H1 (cell line): ENCODE results near the gene EIF2AK2. TPM values are rescaled to one million over a fixed set of nuclear protein-coding genes. Genes with fewer than 3 reads are reported as not detected.

Experiments used
- CTCF ChIA-PET: fragments of 300-600 bp; sonication (Branson Sonifier 250); formaldehyde crosslinking; loops from one replicate; lab custom pipeline; 2021; ENCODE audit not compliant: partially characterized antibody; lab: Charles Lee
- POLR2A ChIA-PET: fragments of 300-600 bp; sonication (Branson Sonifier 250); formaldehyde crosslinking; loops from one replicate; lab custom pipeline; 2021; ENCODE audit warnings: inconsistent platforms; ENCODE audit not compliant: partially characterized antibody; lab: Charles Lee
- DNase-seq, 2 experiments: peaks; one replicate each; pipeline versions ENCODE4 v3.0.0 to v3.0.0-alpha.2; 2010 to 2022; ENCODE audit warnings: low spot score in 2 of 2, low read depth in 1 of 2, mixed read lengths in 1 of 2
- FAIRE-seq: peaks from 2 replicates; lab custom pipeline; 2011; peaks lifted over from hg19 to GRCh38; lab: Jason Lieb, UNC
- H2AFZ ChIP-seq: 2 replicates; pipeline ENCODE4 v1.8.1; 2012; ENCODE audit warnings: low read length, inconsistent platforms
- H2AK5ac ChIP-seq: 2 replicates; pipeline ENCODE4 v1.6.1; 2013; ENCODE audit warnings: low read depth, low read length
- H2BK120ac ChIP-seq: replicated peaks from 2 replicates; pipeline ENCODE3; 2013; ENCODE audit warnings: low read depth, low read length, inconsistent platforms
- H2BK12ac ChIP-seq: 2 replicates; pipeline ENCODE4 v1.6.1; 2013; ENCODE audit warnings: low read depth, low read length
- H2BK15ac ChIP-seq: 2 replicates; pipeline ENCODE4 v1.6.1; 2013; ENCODE audit warnings: low read length
- H2BK20ac ChIP-seq: 2 replicates; pipeline ENCODE4 v1.6.1; 2013; ENCODE audit warnings: low read length
- H2BK5ac ChIP-seq: 2 replicates; pipeline ENCODE4 v1.6.1; 2013; ENCODE audit warnings: low read depth, low read length
- H3K14ac ChIP-seq: 2 replicates; pipeline ENCODE4 v1.6.1; 2013; ENCODE audit warnings: inconsistent platforms; ENCODE audit not compliant: insufficient read length
- H3K18ac ChIP-seq: 2 replicates; pipeline ENCODE4 v1.6.1; 2013; ENCODE audit warnings: low read length; ENCODE audit errors: extremely low read depth
- H3K23ac ChIP-seq: 2 replicates; pipeline ENCODE4 v1.6.1; 2013; ENCODE audit warnings: inconsistent platforms; ENCODE audit not compliant: insufficient read length
- H3K23me2 ChIP-seq: 2 replicates; pipeline ENCODE4 v1.6.1; 2013; ENCODE audit warnings: low read depth, low read length
- H3K27ac ChIP-seq: 2 replicates; pipeline ENCODE4 v1.6.1; 2011; ENCODE audit warnings: low read depth, low read length, inconsistent platforms
- H3K27me3 ChIP-seq, 4 experiments: replicated peaks in 1 of 4; 1 replicate in 1 of 4; 2 replicates in 3 of 4; pipeline versions ENCODE4 v1.6.1 to v1.8.1; 2011 to 2013; ENCODE audit warnings: low read length in 3 of 4, mild to moderate bottlenecking in 3 of 4, inconsistent platforms in 2 of 4, mixed read lengths in 2 of 4, moderate library complexity in 1 of 4; ENCODE audit not compliant: control insufficient read depth in 3 of 4, insufficient read depth in 3 of 4; ENCODE audit errors: extremely low read depth in 1 of 4
- H3K36me3 ChIP-seq, 4 experiments: 2 replicates each; pipeline versions ENCODE4 v1.6.1 to v1.8.1; 2011 to 2013; ENCODE audit warnings: mild to moderate bottlenecking in 4 of 4, low read length in 3 of 4, moderate library complexity in 2 of 4, control low read depth in 1 of 4, inconsistent platforms in 1 of 4; ENCODE audit not compliant: insufficient read depth in 4 of 4, control insufficient read depth in 2 of 4
- H3K4ac ChIP-seq: replicated peaks from 2 replicates; pipeline ENCODE3; 2013; ENCODE audit warnings: low read length, low read depth, mixed read lengths, inconsistent platforms; ENCODE audit not compliant: insufficient read length
- H3K4me1 ChIP-seq, 4 experiments: replicated peaks in 1 of 4; 1 replicate in 1 of 4; 2 replicates in 3 of 4; pipeline versions ENCODE4 v1.6.1 to v1.8.1; 2011 to 2013; ENCODE audit warnings: low read length in 3 of 4, inconsistent platforms in 2 of 4, mixed read lengths in 1 of 4; ENCODE audit not compliant: insufficient read depth in 4 of 4, control insufficient read depth in 3 of 4
- H3K4me2 ChIP-seq, 2 experiments: 2 replicates each; pipeline versions ENCODE4 v1.6.1 to v1.8.1; 2011 to 2013; ENCODE audit warnings: low read depth in 2 of 2, low read length in 2 of 2, control low read depth in 1 of 2, inconsistent platforms in 1 of 2, mild to moderate bottlenecking in 1 of 2; ENCODE audit not compliant: insufficient read depth in 1 of 2
- H3K4me3 ChIP-seq, 4 experiments: fragments of 200-600, 300-600 bp in 1 of 4; sonication (generic), shearing (Covaris generic), sonication (Bioruptor Twin) in 1 of 4; 2 replicates each; pipeline versions ENCODE4 v1.5.1 to v1.8.1; 2011 to 2016; ENCODE audit warnings: low read length in 4 of 4, low read depth in 3 of 4, control low read depth in 2 of 4, inconsistent platforms in 2 of 4, mild to moderate bottlenecking in 2 of 4, mixed read lengths in 1 of 4, moderate library complexity in 1 of 4; ENCODE audit not compliant: insufficient read depth in 2 of 4; ENCODE audit errors: extremely low read depth in 1 of 4
- H3K56ac ChIP-seq: replicated peaks from 2 replicates; pipeline ENCODE3; 2013; ENCODE audit warnings: low read depth, mild to moderate bottlenecking, mixed read lengths, low read length, inconsistent platforms; ENCODE audit not compliant: insufficient read length
- H3K79me1 ChIP-seq: 2 replicates; pipeline ENCODE4 v1.6.1; 2013; ENCODE audit warnings: low read depth, low read length, control low read depth
- H3K79me2 ChIP-seq, 2 experiments: 2 replicates each; pipeline versions ENCODE4 v1.6.1 to v1.8.1; 2012 to 2013; ENCODE audit warnings: low read length in 2 of 2, mild to moderate bottlenecking in 2 of 2, inconsistent platforms in 1 of 2; ENCODE audit not compliant: insufficient read depth in 2 of 2, control insufficient read depth in 1 of 2
- H3K9ac ChIP-seq, 4 experiments: replicated peaks in 1 of 4; 1 replicate in 1 of 4; 2 replicates in 3 of 4; pipeline versions ENCODE4 v1.6.1 to v1.8.1; 2011 to 2013; ENCODE audit warnings: low read depth in 3 of 4, low read length in 3 of 4, control low read depth in 2 of 4, mild to moderate bottlenecking in 2 of 4, moderate library complexity in 2 of 4, inconsistent platforms in 1 of 4; ENCODE audit errors: extremely low read depth in 1 of 4
- H3K9me3 ChIP-seq, 2 experiments: 2 replicates each; pipeline versions ENCODE4 v1.6.1 to v1.8.1; 2012 to 2013; ENCODE audit warnings: mild to moderate bottlenecking in 2 of 2, moderate library complexity in 2 of 2, control low read depth in 1 of 2, inconsistent platforms in 1 of 2, low read depth in 1 of 2, low read length in 1 of 2, mixed read lengths in 1 of 2; ENCODE audit not compliant: insufficient read depth in 2 of 2
- H4K20me1 ChIP-seq, 2 experiments: replicated peaks in 1 of 2; 2 replicates each; pipeline versions ENCODE3 to v1.8.1; 2011 to 2013; ENCODE audit warnings: inconsistent platforms in 2 of 2, low read length in 2 of 2, mild to moderate bottlenecking in 1 of 2; ENCODE audit not compliant: insufficient read depth in 2 of 2, control insufficient read depth in 1 of 2
- H4K5ac ChIP-seq: 2 replicates; pipeline ENCODE4 v1.6.1; 2013; ENCODE audit warnings: low read length, low read depth, mixed read lengths, inconsistent platforms; ENCODE audit not compliant: insufficient read length
- H4K8ac ChIP-seq: 2 replicates; pipeline ENCODE4 v1.8.0; 2013; ENCODE audit warnings: mild to moderate bottlenecking, moderate library complexity, low read length, inconsistent platforms; ENCODE audit not compliant: insufficient read depth; ENCODE audit errors: extremely low read depth
- H4K91ac ChIP-seq: replicated peaks from 2 replicates; pipeline ENCODE3; 2013; ENCODE audit warnings: low read length, mixed read lengths, inconsistent platforms; ENCODE audit not compliant: insufficient read length
- BACH1 ChIP-seq: IDR thresholded peaks from 2 replicates; pipeline ENCODE4 v1.6.1; 2012; ENCODE audit warnings: low read length, improper control_type of control experiment
- BCL11A ChIP-seq, 2 experiments: IDR thresholded peaks; one replicate each; pipeline ENCODE4 v1.6.1; 2011; ENCODE audit warnings: low read depth in 2 of 2, low read length in 2 of 2, mild to moderate bottlenecking in 2 of 2
- CHD2 ChIP-seq: IDR thresholded peaks from 2 replicates; pipeline ENCODE4 v1.6.1; 2012; ENCODE audit warnings: low read length, improper control_type of control experiment
- EZH2 ChIP-seq: fragments of 200-600 bp; sonication (generic); IDR thresholded peaks from 2 replicates; pipeline ENCODE4 v1.7.1; 2012; ENCODE audit warnings: low read depth, mild to moderate bottlenecking, moderate library complexity, low read length, inconsistent platforms; ENCODE audit not compliant: severe bottlenecking
- GABPA ChIP-seq: IDR thresholded peaks from 2 replicates; pipeline ENCODE4 v1.6.1; 2011; ENCODE audit warnings: mild to moderate bottlenecking, low read length, moderate library complexity, borderline replicate concordance; ENCODE audit not compliant: insufficient read depth
- HDAC6 ChIP-seq: IDR thresholded peaks from one replicate; pipeline ENCODE4 v1.7.1; 2012; ENCODE audit warnings: low read depth, mild to moderate bottlenecking, inconsistent platforms, low read length, moderate library complexity
- KDM5A ChIP-seq: fragments of 200-600 bp; IDR thresholded peaks from 2 replicates; pipeline ENCODE4 v1.7.1; 2012; ENCODE audit warnings: mild to moderate bottlenecking, low read length, inconsistent platforms, mixed read lengths
- NANOG ChIP-seq: IDR thresholded peaks from 2 replicates; pipeline ENCODE4 v1.6.1; 2011; ENCODE audit warnings: low read length, low read depth, mild to moderate bottlenecking, inconsistent platforms; ENCODE audit not compliant: insufficient read depth, poor library complexity, severe bottlenecking
- POLR2A ChIP-seq, 2 experiments: IDR thresholded peaks; 1 replicate in 1 of 2; 2 replicates in 1 of 2; pipeline ENCODE4 v1.6.1; 2011; ENCODE audit warnings: low read depth in 2 of 2, low read length in 2 of 2, mild to moderate bottlenecking in 2 of 2; ENCODE audit errors: control extremely low read depth in 1 of 2
- POLR2AphosphoS5 ChIP-seq: IDR thresholded peaks from 2 replicates; pipeline ENCODE4 v1.6.1; 2011; ENCODE audit warnings: low read depth, low read length
- POU5F1 ChIP-seq: IDR thresholded peaks from 2 replicates; pipeline ENCODE4 v1.6.1; 2011; ENCODE audit warnings: low read depth, mild to moderate bottlenecking, low read length, moderate library complexity
- SP2 ChIP-seq: IDR thresholded peaks from 2 replicates; pipeline ENCODE4 v1.6.1; 2012; ENCODE audit warnings: mild to moderate bottlenecking, low read length, inconsistent platforms
- USF2 ChIP-seq: IDR thresholded peaks from 2 replicates; pipeline ENCODE4 v1.6.1; 2011; ENCODE audit warnings: low read length, improper control_type of control experiment
- WGBS, 2 experiments: shearing (Covaris generic) in 1 of 2; methylation state at CpG; one replicate each; pipeline versions ENCODE4 v1.1.6 to v1.1.7; 2013 to 2015; ENCODE audit warnings: low lambda C conversion rate in 2 of 2, mixed read lengths in 2 of 2, inconsistent platforms in 1 of 2, low coverage in 1 of 2, missing lambda C conversion rate in 1 of 2; ENCODE audit not compliant: insufficient replicate concordance in 2 of 2, insufficient coverage in 1 of 2, insufficient read length in 1 of 2; ENCODE audit errors: extremely low coverage in 1 of 2, missing lambda C conversion rate in 1 of 2; 5-methylcytosine and 5-hydroxymethylcytosine counted together
- polyA plus RNA-seq, 7 experiments: library from polyadenylated mRNA; depleted of rRNA in 3 of 7; stranded (reverse) in 5 of 7; unstranded in 2 of 7; fragments of >200 nt in 5 of 7; fragments of 200-250 nt in 2 of 7; gene quantifications; 1 replicate in 5 of 7; 2 replicates in 1 of 7; 4 replicates in 1 of 7; pipeline versions ENCODE4 v1.2.1 to v1.2.3, GENCODE V29; 2011 to 2013; ENCODE audit warnings: missing spikeins in 2 of 7, mixed read lengths in 2 of 7
- total RNA-seq: library from RNA; stranded (reverse); fragmentation: NEBNext Ultra II Directional; extraction: Animal tissue kit (Norgen Biotek cat#: 25700); gene quantifications from 2 replicates; pipeline ENCODE4 v1.2.1, GENCODE V29; 2021

Gene EIF2AK2
- total and polyA plus RNA-seq, 2 of the 8 experiments (the other 6 are each of a cell fraction or from before 2014, with no cell fraction given) = 13.1 to 46.9 TPM

- Histone ChIP-seq H2BK20ac (no peak overlapping the region), H2BK12ac (no peak overlapping the region), H3K27me3 (no peaks in the 10 kb centered on the region), H3K9me3 (no peaks in the 10 kb centered on the region), H2BK5ac (no peak overlapping the region), H4K8ac (no peak overlapping the region), H3K23ac (no peak overlapping the region), H2AFZ (no peak overlapping the region), H3K14ac (no peak overlapping the region), H4K20me1 (no peaks in the 10 kb centered on the region), H3K23me2 (no peaks in the 10 kb centered on the region), H3K9ac (no peak overlapping the region), H3K4me2 (no peak overlapping the region), H3K4ac (no peak overlapping the region), H4K5ac (no peak overlapping the region), H3K4me3 (no peak overlapping the region), H3K36me3 (peaks cover 12 to 25% (median 17%) of the 10 kb centered on the region in 4 experiments), H3K18ac (no peak overlapping the region), H3K4me1 (no peaks in the 10 kb centered on the region; a peak in 1 of 7 replicates), H3K27ac (no peak overlapping the region), H3K56ac (no peak overlapping the region), H2BK15ac (no peak overlapping the region), H3K79me1 (peaks cover 2% of the 10 kb centered on the region; the same call in 1 of the 2 replicates), H2BK120ac (no peak overlapping the region), H4K91ac (no peak overlapping the region), H3K79me2 (peaks cover 0 to 34% of the 10 kb centered on the region in 2 experiments; a peak in 2 of 4 replicates), H2AK5ac (no peak overlapping the region)
- ChIA-PET CTCF (interaction anchor here (1.1 kb wide), 1 partner anchor 117 kb away, joined by 3 read pairs; no protein-coding TSS in a partner anchor), POLR2A (interaction anchor here (1.3 kb wide), 1 partner anchor 8 kb away, joined by 4 read pairs; the partner anchor contains the start of gene EIF2AK2)
- 94% methylated on average over 7 of the region's 7 CpGs; no CpG with 5 or more reads in 1 of the 2 experiments for WGBS, 2 experiments
- no peak for DNase-seq
- FAIRE-seq = no peak
- TF ChIP-seq USF2 (no peak), POLR2A (IDR thresholded peaks at IDR 0.05; ENCODE audit: control extremely low read depth in 1 of 2, low read depth in 2 of 2, low read length in 2 of 2) (no peak), BACH1 (no peak), KDM5A (no peak), EZH2 (no peak), SP2 (no peak), POLR2AphosphoS5 (no peak), POU5F1 (no peak), HDAC6 (no peak), CHD2 (no peak), BCL11A (IDR thresholded peaks at IDR 0.05; ENCODE audit: low read depth in 2 of 2, low read length in 2 of 2) (no peak), GABPA (no peak), NANOG (no peak)
Measured at GRCh38 chr2:37148325-37148724, 8.5 kb downstream of the EIF2AK2 start.
